ENCODE measurements around the gene WDFY3. TPM values are rescaled to one million over a fixed set of nuclear protein-coding genes. Genes with fewer than 3 reads are reported as not detected.

Gene WDFY3
- total RNA-seq, 1 donor from 2014 or later, result 55.8 TPM

DNA sequence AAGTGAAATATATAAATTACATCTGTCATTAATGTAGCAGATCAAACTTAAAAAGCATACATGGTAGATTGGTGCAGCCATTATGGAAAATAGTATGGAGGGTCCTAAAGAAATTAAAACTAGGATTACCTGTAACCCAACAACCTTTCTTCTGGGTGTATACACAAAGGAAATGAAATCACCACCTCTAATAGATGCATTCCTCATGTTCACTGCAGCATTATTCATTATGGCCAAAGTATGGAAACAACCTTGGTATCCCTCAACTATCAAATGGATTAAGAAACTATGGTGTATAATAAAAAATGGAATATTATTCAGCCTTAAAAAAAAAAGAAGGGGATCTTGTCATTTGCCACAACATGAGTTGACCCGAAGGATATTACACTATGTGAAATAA lies 13.7 kb downstream of the WDFY3 start:
- Histone ChIP-seq H3K27me3 (no peaks in the 10 kb centered on the region), H3K4me1 (peaks cover 30% of the 10 kb centered on the region), H3K9ac (no peak overlapping the region), H3F3A (ENCODE audit: low read depth) (peaks cover 12% of the 10 kb centered on the region), H3K4me3 (no peak overlapping the region), H3K79me2 (ENCODE audit: low read depth) (peaks cover 100% of the 10 kb centered on the region), H3K4me2 (no peak overlapping the region), H3K27ac (no peak overlapping the region), H4K20me1 (ENCODE audit: low read depth) (peaks cover 61% of the 10 kb centered on the region), H3K9me3 (ENCODE audit: low read depth) (peaks cover 4% of the 10 kb centered on the region), H2AFZ (replicated peaks) (no peak overlapping the region), H3K36me3 (no peaks in the 10 kb centered on the region)
- Mint-ChIP-seq H3K27me3 (ENCODE audit: insufficient read depth, low read depth) (no peaks in the 10 kb centered on the region), H3K4me3 (no peak overlapping the region), H3K36me3 (peaks cover 4% of the 10 kb centered on the region), H3K27ac (no peak overlapping the region), H3K9me3 (peaks cover 9% of the 10 kb centered on the region), H3K4me1 (peaks cover 3% of the 10 kb centered on the region)
- DNase-seq (ENCODE audit: low spot score), result no peak
- TF ChIP-seq EZH2phosphoT487 (IDR thresholded peaks at IDR 0.05), result no peak
- no peak for TF ChIP-seq CTCF (IDR thresholded peaks at IDR 0.05)
- no peak for TF ChIP-seq EZH2 (IDR thresholded peaks at IDR 0.05)

GRCh38 chr4:84952004-84952403 lies 14.5 kb downstream of the WDFY3 start:
- Histone ChIP-seq H3K79me2 (ENCODE audit: low read depth) (peaks cover 100% of the 10 kb centered on the region), H3K27me3 (no peaks in the 10 kb centered on the region), H3F3A (ENCODE audit: low read depth) (peaks cover 8% of the 10 kb centered on the region), H3K27ac (no peak overlapping the region), H4K20me1 (ENCODE audit: low read depth) (peaks cover 55% of the 10 kb centered on the region), H3K4me2 (no peak overlapping the region), H3K36me3 (no peaks in the 10 kb centered on the region), H2AFZ (replicated peaks) (no peak overlapping the region), H3K4me1 (peaks cover 30% of the 10 kb centered on the region), H3K9me3 (ENCODE audit: low read depth) (peaks cover 4% of the 10 kb centered on the region), H3K9ac (no peak overlapping the region), H3K4me3 (no peak overlapping the region)
- H3K27me3 Mint-ChIP-seq (ENCODE audit: insufficient read depth, low read depth), result no peaks in the 10 kb centered on the region
- peaks cover 10% of the 10 kb centered on the region for H3K9me3 Mint-ChIP-seq
- peaks cover 3% of the 10 kb centered on the region for H3K4me1 Mint-ChIP-seq
- H3K4me3 Mint-ChIP-seq, result no peak overlapping the region
- DNase-seq (ENCODE audit: low spot score), result no peak
- TF ChIP-seq EZH2 (IDR thresholded peaks at IDR 0.05), result no peak
- no peak for TF ChIP-seq EZH2phosphoT487 (IDR thresholded peaks at IDR 0.05)
- TF ChIP-seq CTCF (IDR thresholded peaks at IDR 0.05), result no peak
- no peak overlapping the region for H3K27ac Mint-ChIP-seq
- H3K36me3 Mint-ChIP-seq, result peaks cover 4% of the 10 kb centered on the region

DNA sequence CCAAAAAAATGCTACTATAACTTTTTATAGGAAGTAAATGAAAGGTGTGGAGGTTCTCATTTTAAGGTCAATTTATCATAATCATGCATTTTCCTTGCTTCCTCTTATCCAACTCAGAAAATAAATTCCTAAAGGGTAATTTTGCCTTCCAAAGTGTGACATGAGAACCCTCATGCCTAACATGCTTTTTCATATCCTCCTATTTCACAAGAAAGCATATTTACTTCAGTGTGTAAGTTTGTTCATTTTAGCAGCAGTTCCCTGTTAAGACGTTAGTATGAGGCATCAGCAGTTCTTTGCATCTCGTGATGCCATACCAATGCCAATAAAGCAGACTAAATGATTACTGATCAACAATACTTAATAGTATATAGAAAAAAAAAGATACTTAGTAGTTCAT lies 18.4 kb downstream of the WDFY3 start:
- Histone ChIP-seq H3K27me3 (no peaks in the 10 kb centered on the region), H3K4me3 (no peak overlapping the region), H3K79me2 (ENCODE audit: low read depth) (peaks cover 100% of the 10 kb centered on the region), H3K4me2 (no peak overlapping the region), H2AFZ (replicated peaks) (no peak overlapping the region), H3K36me3 (no peaks in the 10 kb centered on the region), H3K27ac (no peak overlapping the region), H3F3A (ENCODE audit: low read depth) (no peaks in the 10 kb centered on the region), H3K9me3 (ENCODE audit: low read depth) (no peaks in the 10 kb centered on the region), H3K4me1 (peaks cover 5% of the 10 kb centered on the region), H4K20me1 (ENCODE audit: low read depth) (peaks cover 21% of the 10 kb centered on the region), H3K9ac (no peak overlapping the region)
- no peak for DNase-seq (ENCODE audit: low spot score)
- Mint-ChIP-seq H3K27me3 (ENCODE audit: insufficient read depth, low read depth) (peaks cover 3% of the 10 kb centered on the region), H3K4me3 (no peak overlapping the region), H3K9me3 (peaks cover 20% of the 10 kb centered on the region), H3K27ac (no peak overlapping the region), H3K4me1 (no peaks in the 10 kb centered on the region), H3K36me3 (peaks cover 21% of the 10 kb centered on the region)
- TF ChIP-seq CTCF (IDR thresholded peaks at IDR 0.05) (no peak), EZH2 (IDR thresholded peaks at IDR 0.05) (no peak), EZH2phosphoT487 (IDR thresholded peaks at IDR 0.05) (no peak)
